Endothelial cell of umbilical vein (primary cell): Measurements from ENCODE around the gene HS6ST2. TPM values are rescaled to one million over a fixed set of nuclear protein-coding genes. Genes with fewer than 3 reads are reported as not detected.

Experiments
- BruUV-seq: library from RNA; stranded (reverse); fragments of 400-500 nt; replicated peaks from 2 replicates; lab custom pipeline; 2021; lab: Mats Ljungman, UMichigan
- CTCF ChIA-PET: fragments of 300-600, 350-600 bp; sonication (Branson Sonifier 250); formaldehyde crosslinking; loops from one replicate; lab custom pipeline; 2021; ENCODE audit warnings: antibody characterized with exemption, inconsistent platforms; lab: Charles Lee
- POLR2A ChIA-PET: fragments of 300-600, 350-600 bp; sonication (Branson Sonifier 250); formaldehyde crosslinking; loops from one replicate; lab custom pipeline; 2021; ENCODE audit warnings: antibody characterized with exemption, inconsistent platforms; lab: Charles Lee
- DNase-seq: peaks from one replicate; pipeline ENCODE4 v3.0.0-alpha.2; 2011; ENCODE audit warnings: low read depth, low spot score
- FAIRE-seq: peaks from 2 replicates; lab custom pipeline; 2011; peaks lifted over from hg19 to GRCh38; lab: Jason Lieb, UNC
- H2AFZ ChIP-seq: 2 replicates; pipeline ENCODE4 v1.6.0; 2012; ENCODE audit warnings: low read depth, low read length, control low read depth, inconsistent platforms
- H3K27ac ChIP-seq: 2 replicates; pipeline ENCODE4 v1.5.1; 2011; ENCODE audit warnings: low read depth, mild to moderate bottlenecking, control low read depth, low read length, moderate library complexity; ENCODE audit not compliant: insufficient read depth
- H3K27me3 ChIP-seq, 2 experiments: 2 replicates each; pipeline versions ENCODE4 v1.6.0 to v1.6.1; 2011; ENCODE audit warnings: low read length in 2 of 2, mixed read lengths in 1 of 2; ENCODE audit not compliant: control insufficient read depth in 2 of 2, insufficient read depth in 2 of 2
- H3K36me3 ChIP-seq, 2 experiments: 2 replicates in 1 of 2; 3 replicates in 1 of 2; pipeline ENCODE4 v1.5.1; 2011; ENCODE audit warnings: low read length in 2 of 2, mild to moderate bottlenecking in 1 of 2, moderate library complexity in 1 of 2; ENCODE audit not compliant: control insufficient read depth in 2 of 2, insufficient read depth in 2 of 2; ENCODE audit errors: extremely low read depth in 1 of 2
- H3K4me1 ChIP-seq: 3 replicates; pipeline ENCODE4 v1.5.1; 2011; ENCODE audit warnings: mild to moderate bottlenecking, low read length; ENCODE audit not compliant: control insufficient read depth, insufficient read depth; ENCODE audit errors: extremely low read depth
- H3K4me2 ChIP-seq: 2 replicates; pipeline ENCODE4 v1.6.1; 2011; ENCODE audit warnings: low read length, control low read depth, mixed read lengths; ENCODE audit not compliant: insufficient read depth
- H3K4me3 ChIP-seq, 3 experiments: fragments of 200-600 bp in 1 of 3; sonication (generic), shearing (Covaris generic) in 1 of 3; replicated peaks in 1 of 3; 2 replicates each; pipeline ENCODE4 v1.5.1; 2011 to 2016; ENCODE audit warnings: control low read depth in 3 of 3, low read length in 3 of 3, mild to moderate bottlenecking in 2 of 3, inconsistent platforms in 1 of 3, low read depth in 1 of 3, moderate library complexity in 1 of 3; ENCODE audit not compliant: insufficient read depth in 1 of 3
- H3K79me2 ChIP-seq: 2 replicates; pipeline ENCODE4 v1.6.0; 2012; ENCODE audit warnings: low read length, inconsistent platforms; ENCODE audit not compliant: control insufficient read depth, insufficient read depth
- H3K9ac ChIP-seq: replicated peaks from 2 replicates; pipeline ENCODE3; 2011; ENCODE audit warnings: low read length, control low read depth; ENCODE audit not compliant: insufficient read depth; ENCODE audit errors: extremely low read depth
- H3K9me1 ChIP-seq: replicated peaks from 3 replicates; pipeline ENCODE4 v1.6.0; 2011; ENCODE audit warnings: mild to moderate bottlenecking, low read length; ENCODE audit not compliant: control insufficient read depth, insufficient read depth; ENCODE audit errors: extremely low read depth
- H3K9me3 ChIP-seq: replicated peaks from 2 replicates; pipeline ENCODE4 v1.5.1; 2012; ENCODE audit warnings: low read length, inconsistent platforms; ENCODE audit not compliant: control insufficient read depth, insufficient read depth
- H4K20me1 ChIP-seq: replicated peaks from 2 replicates; pipeline ENCODE3; 2011; ENCODE audit warnings: mild to moderate bottlenecking, low read length; ENCODE audit not compliant: control insufficient read depth, insufficient read depth; ENCODE audit errors: extremely low read depth
- EZH2 ChIP-seq: IDR thresholded peaks from 2 replicates; pipeline ENCODE4 v1.6.1; 2012; ENCODE audit warnings: borderline replicate concordance, low read depth, mild to moderate bottlenecking, moderate library complexity, low read length, inconsistent platforms; ENCODE audit not compliant: severe bottlenecking
- GATA2 ChIP-seq: IDR thresholded peaks from 2 replicates; pipeline ENCODE4 v1.7.0; 2011; ENCODE audit warnings: low read depth, mild to moderate bottlenecking, moderate library complexity, mixed read lengths, low read length; ENCODE audit not compliant: insufficient read length, insufficient read depth
- MYC ChIP-seq: IDR thresholded peaks from one replicate; pipeline ENCODE4 v1.6.1; 2011; ENCODE audit warnings: mild to moderate bottlenecking, low read depth, low read length
- POLR2AphosphoS5 ChIP-seq: IDR thresholded peaks from 2 replicates; pipeline ENCODE4 v1.6.1; 2012; ENCODE audit warnings: low read depth, mild to moderate bottlenecking, control low read depth, low read length, moderate library complexity; ENCODE audit not compliant: insufficient read depth
- dilution Hi-C: fragments of 300-500 bp; cut with MboI; formaldehyde crosslinking; loops from one replicate; pipeline ENCODE4 v1.15.0; 2019; ENCODE audit warnings: low sequenced_read_pairs; ENCODE audit not compliant: extremely low pct_ligation_motif_present
- intact Hi-C: fragments of 100-400 bp; cut with micrococcal nuclease; formaldehyde crosslinking; loops from one replicate; pipeline ENCODE4 v1.10.0; 2022
- polyA plus RNA-seq, 4 experiments: library from polyadenylated mRNA; depleted of rRNA in 3 of 4; stranded (reverse) in 3 of 4; unstranded in 1 of 4; fragments of >200 nt; gene quantifications; 2 replicates each; pipeline versions ENCODE4 v1.2.1 to v1.2.3, GENCODE V29; 2011 to 2012; ENCODE audit warnings: missing spikeins in 1 of 4
- total RNA-seq: library from RNA; stranded (reverse); gene quantifications from 2 replicates; pipeline ENCODE4 v1.2.3, GENCODE V29; 2021

The HS6ST2 gene
- total and polyA plus RNA-seq, 2 donors (not counting 3 experiments of a cell fraction or from before 2014, with no cell fraction given) = 0.49 to 0.84 TPM

DNA sequence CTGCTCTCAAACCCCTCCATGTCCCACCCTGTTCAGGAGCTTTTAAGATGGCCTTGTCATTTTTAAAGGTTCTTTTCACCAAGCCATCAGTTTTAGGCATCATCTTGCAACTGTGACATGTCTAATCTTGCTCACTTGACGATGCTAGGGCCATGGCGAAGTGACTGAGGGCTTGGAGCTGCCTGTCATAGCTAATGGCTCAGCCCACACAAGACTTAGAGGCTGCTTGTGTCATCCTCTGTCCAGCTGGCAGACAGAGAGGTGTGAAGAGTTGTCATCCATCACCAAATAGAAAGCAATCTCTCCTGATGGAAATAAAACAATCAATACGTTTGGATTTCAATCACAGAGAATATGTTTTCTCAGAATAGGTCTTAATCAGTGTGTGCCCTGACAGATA is 194.9 kb downstream of the HS6ST2 start:
- no peaks in the 10 kb centered on the region for H3K36me3 ChIP-seq
- no peak for FAIRE-seq
- no peak for DNase-seq
- dilution Hi-C loops = no loop called here
- BruUV-seq = no TSS peak
- no peak overlapping the region for H3K9ac ChIP-seq
- no peaks in the 10 kb centered on the region for H3K27me3 ChIP-seq
- H3K9me1 ChIP-seq = no peaks in the 10 kb centered on the region
- no peak for TF ChIP-seq POLR2AphosphoS5
- TF ChIP-seq MYC = no peak
- no peak for TF ChIP-seq GATA2
- ChIA-PET CTCF (no interaction called here), POLR2A (no interaction called here)
- intact Hi-C loops = no loop called here
- H3K27ac ChIP-seq = no peak overlapping the region
- H3K4me3 ChIP-seq = no peak overlapping the region
- H2AFZ ChIP-seq = no peak overlapping the region
- H3K9me3 ChIP-seq = no peaks in the 10 kb centered on the region
- H3K4me1 ChIP-seq = no peaks in the 10 kb centered on the region
- no peaks in the 10 kb centered on the region for H4K20me1 ChIP-seq
- no peaks in the 10 kb centered on the region for H3K79me2 ChIP-seq
- H3K4me2 ChIP-seq = no peak overlapping the region

DNA sequence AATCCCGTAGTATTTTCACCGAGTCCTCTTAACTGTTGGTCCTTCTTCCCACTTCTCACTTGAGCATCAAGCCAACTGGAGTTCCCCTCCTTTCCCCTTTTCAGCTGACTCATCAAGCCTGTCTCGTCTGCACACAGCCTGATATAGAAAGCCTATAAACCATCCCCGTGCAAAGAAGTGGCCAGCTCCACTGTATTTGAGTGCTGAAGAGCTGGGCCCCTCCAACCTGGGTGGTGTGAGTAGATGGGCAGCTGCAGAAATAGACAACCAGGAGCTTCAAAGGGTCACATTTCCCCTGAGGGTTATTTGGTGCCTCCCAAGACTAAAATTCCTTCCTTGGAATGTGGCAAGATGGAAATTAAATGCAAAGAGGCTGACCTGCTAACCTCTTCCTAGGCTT is 199.7 kb downstream of the HS6ST2 start:
- no peak overlapping the region for H3K9ac ChIP-seq
- TF ChIP-seq MYC (no peak), EZH2 (no peak)
- H4K20me1 ChIP-seq = no peaks in the 10 kb centered on the region
- H3K4me2 ChIP-seq = no peak overlapping the region
- no peaks in the 10 kb centered on the region for H3K4me1 ChIP-seq
- dilution Hi-C loops = no loop called here
- no peaks in the 10 kb centered on the region for H3K36me3 ChIP-seq
- DNase-seq = no peak
- H3K9me1 ChIP-seq = no peaks in the 10 kb centered on the region
- intact Hi-C loops = no loop called here
- no peak overlapping the region for H2AFZ ChIP-seq
- H3K4me3 ChIP-seq = no peak overlapping the region
- FAIRE-seq = no peak
- CTCF ChIA-PET = no interaction called here
- no peak overlapping the region for H3K27ac ChIP-seq
- POLR2A ChIA-PET = no interaction called here
- BruUV-seq = no TSS peak
- no peaks in the 10 kb centered on the region for H3K79me2 ChIP-seq
- no peaks in the 10 kb centered on the region for H3K9me3 ChIP-seq
- no peaks in the 10 kb centered on the region for H3K27me3 ChIP-seq
